IMR-90 (cell line): Measurements from ENCODE around the gene NUDT4B. TPM values are rescaled to one million over a fixed set of nuclear protein-coding genes. Genes with fewer than 3 reads are reported as not detected.
"Not testable (repeated sequence)": the region's sequence is repeated elsewhere in the genome, so short reads cannot be mapped to it uniquely, and the experiment has no call there.

Source experiments
- ATAC-seq: fragments of 200-7000 bp; cut with Tn5 transposase; 2 replicates; pipeline ENCODE4 v1.9.1; 2020; ENCODE audit warnings: low read depth, mild to moderate bottlenecking, moderate library complexity
- BruUV-seq: library from RNA; stranded (reverse); fragments of 400-500 nt; replicated peaks from 2 replicates; lab custom pipeline; 2021; lab: Mats Ljungman, UMichigan
- CTCF ChIA-PET: fragments of 300-600 bp; formaldehyde crosslinking; extraction: SDS; loops from one replicate; lab custom pipeline; 2021; ENCODE audit warnings: antibody characterized with exemption; lab: Yijun Ruan, JAX
- POLR2A ChIA-PET: fragments of 300-600 bp; sonication (Branson Sonifier 250); formaldehyde crosslinking; loops from one replicate; lab custom pipeline; 2022; ENCODE audit warnings: antibody characterized with exemption; ENCODE audit not compliant: unreplicated experiment; lab: Charles Lee
- DNase-seq: peaks from one replicate; pipeline ENCODE4 v3.0.0; 2013
- H2AFZ ChIP-seq: replicated peaks from 2 replicates; pipeline ENCODE3; 2013; ENCODE audit warnings: low read length, mild to moderate bottlenecking; ENCODE audit not compliant: poor library complexity
- H2AK5ac ChIP-seq: 2 replicates; pipeline ENCODE4 v1.6.1; 2013; ENCODE audit warnings: low read depth, low read length, inconsistent platforms
- H2AK9ac ChIP-seq: replicated peaks from 2 replicates; pipeline ENCODE3; 2013; ENCODE audit warnings: mild to moderate bottlenecking, low read depth, low read length, moderate library complexity; ENCODE audit not compliant: poor library complexity
- H2BK120ac ChIP-seq: 2 replicates; pipeline ENCODE4 v1.6.1; 2013; ENCODE audit warnings: low read depth, low read length, inconsistent platforms
- H2BK15ac ChIP-seq: 3 replicates; pipeline ENCODE4 v1.6.1; 2013; ENCODE audit warnings: low read depth, low read length, inconsistent platforms
- H2BK20ac ChIP-seq: 2 replicates; pipeline ENCODE4 v1.6.1; 2013; ENCODE audit warnings: low read depth, mild to moderate bottlenecking, inconsistent platforms, low read length, moderate library complexity
- H2BK5ac ChIP-seq: 2 replicates; pipeline ENCODE4 v1.6.1; 2013; ENCODE audit warnings: mild to moderate bottlenecking, low read depth, low read length, inconsistent platforms; ENCODE audit not compliant: poor library complexity, severe bottlenecking
- H3K14ac ChIP-seq: replicated peaks from 2 replicates; pipeline ENCODE4 v1.6.1; 2013; ENCODE audit warnings: low read depth, low read length, inconsistent platforms
- H3K18ac ChIP-seq: 2 replicates; pipeline ENCODE4 v1.6.1; 2013; ENCODE audit warnings: low read depth, low read length, control low read depth
- H3K23ac ChIP-seq: 2 replicates; pipeline ENCODE4 v1.6.1; 2013; ENCODE audit warnings: low read depth, low read length, inconsistent platforms
- H3K27ac ChIP-seq: 2 replicates; pipeline ENCODE4 v1.5.1; 2013; ENCODE audit warnings: mild to moderate bottlenecking, control low read depth, low read length; ENCODE audit not compliant: insufficient read depth
- H3K27me3 ChIP-seq: 2 replicates; pipeline ENCODE4 v1.6.1; 2013; ENCODE audit warnings: low read length; ENCODE audit not compliant: control insufficient read depth, insufficient read depth
- H3K36me3 ChIP-seq: 2 replicates; pipeline ENCODE4 v1.6.1; 2013; ENCODE audit warnings: low read length, mixed read lengths; ENCODE audit not compliant: control insufficient read depth, insufficient read depth
- H3K4ac ChIP-seq: 2 replicates; pipeline ENCODE4 v1.6.1; 2013; ENCODE audit warnings: low read depth, low read length, inconsistent platforms
- H3K4me1 ChIP-seq: 2 replicates; pipeline ENCODE4 v1.6.1; 2013; ENCODE audit warnings: low read length, mixed read lengths; ENCODE audit not compliant: control insufficient read depth, insufficient read depth
- H3K4me2 ChIP-seq: 2 replicates; pipeline ENCODE4 v1.6.1; 2013; ENCODE audit warnings: low read depth, mild to moderate bottlenecking, control low read depth, low read length, moderate library complexity
- H3K4me3 ChIP-seq: 2 replicates; pipeline ENCODE4 v1.5.1; 2013; ENCODE audit warnings: low read depth, mild to moderate bottlenecking, control low read depth, low read length, moderate library complexity; ENCODE audit not compliant: insufficient read depth
- H3K56ac ChIP-seq: 2 replicates; pipeline ENCODE4 v1.6.1; 2013; ENCODE audit warnings: low read length, inconsistent platforms; ENCODE audit not compliant: insufficient read depth; ENCODE audit errors: extremely low read depth
- H3K79me1 ChIP-seq, 2 experiments: 2 replicates each; pipeline ENCODE4 v1.6.1; 2013; ENCODE audit warnings: low read length in 2 of 2, inconsistent platforms in 1 of 2, low read depth in 1 of 2
- H3K9ac ChIP-seq: 2 replicates; pipeline ENCODE4 v1.6.1; 2013; ENCODE audit warnings: low read depth, low read length, control low read depth
- H3K9me1 ChIP-seq: 2 replicates; pipeline ENCODE4 v1.6.1; 2013; ENCODE audit warnings: low read length, inconsistent platforms; ENCODE audit not compliant: insufficient read depth
- H3K9me3 ChIP-seq: 2 replicates; pipeline ENCODE4 v1.6.1; 2013; ENCODE audit warnings: low read length; ENCODE audit not compliant: control insufficient read depth, insufficient read depth
- H4K20me1 ChIP-seq: 2 replicates; pipeline ENCODE4 v1.6.1; 2013; ENCODE audit warnings: low read length, inconsistent platforms; ENCODE audit not compliant: insufficient read depth
- H4K5ac ChIP-seq: 2 replicates; pipeline ENCODE4 v1.6.1; 2013; ENCODE audit warnings: mild to moderate bottlenecking, low read depth, low read length, control low read depth
- H4K8ac ChIP-seq, 2 experiments: 2 replicates each; pipeline ENCODE4 v1.6.1; 2013; ENCODE audit warnings: low read depth in 2 of 2, low read length in 2 of 2, control low read depth in 1 of 2, inconsistent platforms in 1 of 2
- H4K91ac ChIP-seq: 2 replicates; pipeline ENCODE4 v1.6.1; 2013; ENCODE audit warnings: low read depth, low read length, inconsistent platforms; ENCODE audit not compliant: insufficient read depth
- WGBS, 2 experiments: methylation state at CpG; one replicate each; pipeline versions ENCODE4 v1.1.5 to v1.1.7; 2013; ENCODE audit warnings: missing lambda C conversion rate in 2 of 2; ENCODE audit not compliant: insufficient read length in 1 of 2; ENCODE audit errors: extremely low coverage in 2 of 2; 5-methylcytosine and 5-hydroxymethylcytosine counted together
- dilution Hi-C: fragments of 300-500 bp; cut with HindIII; formaldehyde crosslinking; loops from one replicate; pipeline ENCODE4 v1.14.3; 2018; ENCODE audit warnings: low sequenced_read_pairs; ENCODE audit not compliant: unreplicated experiment
- in situ Hi-C: fragments of 300-500 bp; cut with MboI; formaldehyde crosslinking; loops from 3 replicates; pipeline ENCODE4 v1.14.3; 2019; ENCODE audit warnings: low sequenced_read_pairs, inconsistent platforms, mixed read lengths
- intact Hi-C: fragments of 100-400 bp; cut with micrococcal nuclease; formaldehyde crosslinking; loops from 2 replicates; pipeline ENCODE4 v1.10.0; 2022
- polyA plus RNA-seq, 3 experiments: library from polyadenylated mRNA; depleted of rRNA; stranded (reverse); fragments of >200 nt; gene quantifications; 2 replicates each; pipeline ENCODE4 v1.2.3, GENCODE V29; 2012; ENCODE audit warnings: low replicate concordance in 1 of 3
- total RNA-seq: library from RNA; depleted of rRNA; stranded (reverse); fragments of >200 nt; gene quantifications from 2 replicates; pipeline ENCODE4 v1.2.3, GENCODE V29; 2012

NUDT4B gene
- total and polyA plus RNA-seq, 2 of the 4 experiments (the other 2 are of a cell fraction), result 10.6 to 19.9 TPM

- H3K9ac ChIP-seq, H3K18ac ChIP-seq, intact Hi-C loops, H4K20me1 ChIP-seq, H4K5ac ChIP-seq, H2BK5ac ChIP-seq, ATAC-seq, in situ Hi-C loops, H3K4me3 ChIP-seq, H3K9me1 ChIP-seq, H3K27me3 ChIP-seq, H3K36me3 ChIP-seq, dilution Hi-C loops, H2AFZ ChIP-seq, H3K4me2 ChIP-seq, H2BK120ac ChIP-seq, H2AK5ac ChIP-seq, H2AK9ac ChIP-seq, H4K8ac ChIP-seq, H3K27ac ChIP-seq, H3K79me1 ChIP-seq, POLR2A ChIA-PET, H3K23ac ChIP-seq, H2BK15ac ChIP-seq, DNase-seq, H3K9me3 ChIP-seq, H4K91ac ChIP-seq, CTCF ChIA-PET, BruUV-seq, H3K56ac ChIP-seq, H3K14ac ChIP-seq, H3K4ac ChIP-seq, H3K4me1 ChIP-seq, H2BK20ac ChIP-seq: not testable (repeated sequence)
- WGBS, 2 experiments, result no CpG with 5 or more reads among the region's 3 CpGs
These were observed 33.1 kb upstream of the NUDT4B start for GRCh38 chr1:148715518-148715917.

GRCh38 chr1:148716966-148717520 lies 31.5 kb upstream of the NUDT4B start:
- H3K9ac ChIP-seq, H3K4me2 ChIP-seq, H3K23ac ChIP-seq, H4K20me1 ChIP-seq, H2BK5ac ChIP-seq, CTCF ChIA-PET, H3K9me1 ChIP-seq, H2BK120ac ChIP-seq, H3K56ac ChIP-seq, H2AFZ ChIP-seq, H3K4me1 ChIP-seq, ATAC-seq, H3K27me3 ChIP-seq, H3K4ac ChIP-seq, H3K36me3 ChIP-seq, H3K14ac ChIP-seq, POLR2A ChIA-PET, H2BK20ac ChIP-seq, in situ Hi-C loops, H4K5ac ChIP-seq, H3K27ac ChIP-seq, H3K4me3 ChIP-seq, H3K9me3 ChIP-seq, H3K18ac ChIP-seq, H2BK15ac ChIP-seq, H3K79me1 ChIP-seq, DNase-seq, dilution Hi-C loops, BruUV-seq, H4K8ac ChIP-seq, H2AK9ac ChIP-seq, intact Hi-C loops, H4K91ac ChIP-seq, H2AK5ac ChIP-seq: not testable (repeated sequence)
- WGBS, 2 experiments, result no CpG with 5 or more reads among the region's 1 CpG
